CD4-positive, alpha-beta T cell treated with Interleukin-2 at 100 ng/mL for 4 hours (primary cell): ENCODE measurements around the gene EFTUD2.

Source experiments
- DNase-seq: peaks from one replicate; pipeline ENCODE4 v3.0.0-alpha.2; 2020; ENCODE audit warnings: low spot score

Gene EFTUD2

GRCh38 chr17:44910231-44911106 is 11.2 kb upstream of the EFTUD2 start:
- DNase-seq, result no peak

GRCh38 chr17:44909681-44910144 is 10.5 kb upstream of the EFTUD2 start:
- no peak for DNase-seq

- DNase-seq, result no peak
Observed at GRCh38 chr17:44908761-44909326, 9.6 kb upstream of the EFTUD2 start.

GRCh38 chr17:44907729-44908470 is 8.7 kb upstream of the EFTUD2 start:
- DNase-seq, result no peak

- no peak for DNase-seq
Observed at GRCh38 chr17:44906763-44907728, 7.8 kb upstream of the EFTUD2 start.

- no peak for DNase-seq
Observed at GRCh38 chr17:44906010-44906646, 6.9 kb upstream of the EFTUD2 start.

- no peak for DNase-seq
Observed at GRCh38 chr17:44905006-44906000, 6.1 kb upstream of the EFTUD2 start.

- no peak for DNase-seq
Observed at GRCh38 chr17:44904001-44904984, 5.0 kb upstream of the EFTUD2 start.

GRCh38 chr17:44903012-44903685 is 3.9 kb upstream of the EFTUD2 start:
- no peak for DNase-seq

GRCh38 chr17:44902135-44902760 is 3.0 kb upstream of the EFTUD2 start:
- no peak for DNase-seq

- no peak for DNase-seq
Observed at GRCh38 chr17:44901411-44901921, 2.2 kb upstream of the EFTUD2 start.

GRCh38 chr17:44900894-44901293 is 1.6 kb upstream of the EFTUD2 start:
- DNase-seq, result no peak

- peak; percentile 23 for DNase-seq
Observed at GRCh38 chr17:44898768-44899073, 524 bp downstream of the EFTUD2 start.

GRCh38 chr17:44894642-44895041 is 4.6 kb downstream of the EFTUD2 start:
- DNase-seq, result no peak

- no peak for DNase-seq
Observed at GRCh38 chr17:44892250-44892649, 7.0 kb downstream of the EFTUD2 start.

GRCh38 chr17:44889003-44889402 is 10.2 kb downstream of the EFTUD2 start:
- no peak for DNase-seq
